Renal pelvis (tissue), 4 donors: Measurements from ENCODE around the gene FBXL7. TPM values are rescaled to one million over a fixed set of nuclear protein-coding genes. Genes with fewer than 3 reads are reported as not detected.

Experiments used
- DNase-seq: peaks from one replicate; pipeline ENCODE4 v3.0.0-alpha.2; 2013
- polyA plus RNA-seq, 3 donors: library from polyadenylated mRNA; unstranded; fragments of 120-200 nt; gene quantifications; one replicate each; pipeline ENCODE4 v1.2.1, GENCODE V29; 2013; ENCODE audit not compliant: insufficient read length in 3 of 3

FBXL7 gene
- polyA plus RNA-seq, 3 donors: 21.3 to 26.1 (median 25.7) TPM

DNA sequence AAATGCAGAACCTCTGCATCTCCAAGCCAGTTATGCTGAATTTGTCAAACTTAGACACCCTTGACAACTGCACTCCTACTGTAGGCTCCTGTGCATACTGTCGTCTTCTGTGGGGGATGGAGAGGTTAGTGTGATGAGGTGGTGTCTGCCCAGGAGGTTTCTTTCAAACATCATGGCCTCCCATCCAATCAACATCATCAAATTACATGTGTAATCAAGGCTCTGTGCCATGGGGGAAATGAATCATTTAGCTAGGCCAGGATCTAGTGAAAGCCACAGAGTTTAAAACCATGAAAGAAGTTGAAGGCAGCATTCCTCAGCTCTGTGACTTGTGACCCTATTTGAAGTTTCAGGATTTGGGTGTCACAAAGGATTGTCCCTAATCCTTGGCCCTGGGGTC lies 439.0 kb downstream of the FBXL7 start:
- no peak for DNase-seq

GRCh38 chr5:15940905-15941304 lies 440.9 kb downstream of the FBXL7 start:
- no peak for DNase-seq

- DNase-seq: no peak
Measured at GRCh38 chr5:15943487-15943886, 443.5 kb downstream of the FBXL7 start.

DNA sequence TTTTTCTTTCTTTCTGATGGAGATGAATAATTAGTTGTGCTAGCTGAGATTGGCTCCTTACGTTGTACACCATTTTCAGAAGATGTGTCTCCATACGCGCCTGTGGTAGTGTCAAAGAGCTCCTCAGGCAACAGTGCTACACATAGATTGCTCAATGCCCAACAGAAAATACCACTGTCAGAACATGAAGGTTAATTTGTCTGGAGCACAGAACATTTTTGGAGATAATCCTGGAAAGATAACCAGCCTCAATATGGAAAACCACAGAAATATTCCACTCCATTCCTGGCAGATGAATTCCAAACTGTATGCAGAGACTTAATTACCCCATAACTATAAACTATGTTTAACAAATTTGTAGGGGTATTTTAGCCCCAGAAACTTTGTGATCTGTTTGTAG lies 446.0 kb downstream of the FBXL7 start:
- no peak for DNase-seq

GRCh38 chr5:15948190-15948589 lies 448.2 kb downstream of the FBXL7 start:
- DNase-seq: no peak

GRCh38 chr5:15951126-15951525 lies 451.1 kb downstream of the FBXL7 start:
- no peak for DNase-seq

GRCh38 chr5:15951550-15951949 lies 451.6 kb downstream of the FBXL7 start:
- DNase-seq: no peak

GRCh38 chr5:15956622-15957021 lies 456.6 kb downstream of the FBXL7 start:
- no peak for DNase-seq

GRCh38 chr5:15957124-15957523 lies 457.1 kb downstream of the FBXL7 start:
- no peak for DNase-seq

DNA sequence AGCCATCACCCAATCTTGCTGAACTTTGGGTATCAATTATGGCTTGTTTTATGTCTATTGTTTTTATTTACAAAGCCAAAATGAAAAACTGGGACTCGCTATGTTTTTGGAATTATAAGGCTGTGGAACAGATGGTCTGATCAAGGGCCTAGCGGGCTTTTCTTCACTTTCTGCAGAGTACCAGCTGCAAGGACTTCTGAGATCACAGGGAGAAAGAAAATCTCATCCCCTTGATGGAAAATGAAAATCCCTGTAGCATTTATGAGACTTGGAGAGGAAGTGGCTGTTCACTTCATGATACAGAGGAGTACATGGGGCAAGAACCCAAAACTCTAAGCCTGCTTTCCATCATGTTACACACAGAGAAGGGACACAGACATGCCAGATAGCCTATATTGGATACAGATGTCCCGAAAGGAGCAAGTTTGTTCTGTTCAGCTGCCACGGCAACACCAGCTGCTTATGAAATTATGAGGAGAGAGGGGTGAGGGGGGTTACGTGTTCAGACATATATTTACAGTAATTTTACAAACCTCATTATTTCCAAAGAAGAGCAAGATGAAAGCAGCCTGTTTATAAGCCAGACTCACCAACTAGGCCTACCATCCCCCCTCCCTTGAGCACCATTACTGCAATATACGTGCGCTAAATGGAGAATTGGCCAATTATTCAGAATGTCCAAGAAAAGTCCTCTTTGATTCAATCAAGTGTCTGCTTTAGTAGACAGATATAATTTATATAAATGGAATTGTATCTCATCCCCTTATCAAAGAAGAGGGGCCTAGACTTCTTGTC lies 459.6 kb downstream of the FBXL7 start:
- peak; percentile 62 for DNase-seq

- DNase-seq: no peak
Measured at GRCh38 chr5:15966066-15966640, 466.2 kb downstream of the FBXL7 start.

GRCh38 chr5:15966651-15967050 lies 466.7 kb downstream of the FBXL7 start:
- DNase-seq: no peak

GRCh38 chr5:15968993-15969392 lies 469.0 kb downstream of the FBXL7 start:
- no peak for DNase-seq

- DNase-seq: no peak
Measured at GRCh38 chr5:15977851-15978250, 477.9 kb downstream of the FBXL7 start.

GRCh38 chr5:15980835-15981234 lies 480.9 kb downstream of the FBXL7 start:
- no peak for DNase-seq

- no peak for DNase-seq
Measured at GRCh38 chr5:15983392-15983791, 483.4 kb downstream of the FBXL7 start.
